ENCODE measurements around the gene ELMO3.

GRCh38 chr16:67252609-67253497, 53.9 kb downstream of the ELMO3 start:
- TF ChIP-seq EP300 (IDR thresholded peaks at IDR 0.05) = no peak
- TF ChIP-seq CTCF (IDR thresholded peaks at IDR 0.05) = no peak

Measured in ovary (tissue), 3 donors.